Stimulated activated CD8-positive, alpha-beta memory T cell treated with anti-CD3 and anti-CD28 coated beads, Interleukin-2, amount 100 ng/mL, for 1 hour (primary cell): Measurements from ENCODE around the gene CDCA5.

ENCODE experiments used
- DNase-seq, 2 donors: peaks; one replicate each; pipeline ENCODE4 v3.0.0-alpha.2; 2020; ENCODE audit warnings: low read depth in 2 of 2

Gene CDCA5

GRCh38 chr11:65045061-65045460, 38.8 kb downstream of the CDCA5 start:
- DNase-seq: no peak

- DNase-seq: no peak
These were observed 39.8 kb downstream of the CDCA5 start for GRCh38 chr11:65043881-65044501.

- no peak for DNase-seq
These were observed 40.9 kb downstream of the CDCA5 start for GRCh38 chr11:65042891-65043290.

- peak; percentile 62 to 71 for DNase-seq
These were observed 42.8 kb downstream of the CDCA5 start, which contains the start of gene SAC3D1 for GRCh38 chr11:65040847-65041622. Gene SAC3D1 (plus strand): TSS chr11:65041210. CDS start chr11:65041293, 83 bp downstream.

GRCh38 chr11:65040520-65040846, 43.4 kb downstream of the CDCA5 start:
- DNase-seq: no peak

GRCh38 chr11:65036931-65037330, 46.9 kb downstream of the CDCA5 start:
- no peak for DNase-seq

- DNase-seq: no peak
These were observed 48.3 kb downstream of the CDCA5 start for GRCh38 chr11:65035579-65035978.

GRCh38 chr11:65034423-65034822, 49.4 kb downstream of the CDCA5 start:
- no peak for DNase-seq

GRCh38 chr11:65032216-65032615, 51.6 kb downstream of the CDCA5 start:
- DNase-seq: no peak
